Breast epithelium (tissue), 3 donors: Measurements from ENCODE around the gene MYBPH.

Experiments used
- CTCF ChIP-seq, 3 donors: fragments of 450-650 bp; IDR thresholded peaks; one replicate each; pipeline ENCODE4 v1.5.1; 2016 to 2017; ENCODE audit warnings: antibody characterized with exemption in 3 of 3, mild to moderate bottlenecking in 3 of 3, moderate library complexity in 3 of 3
- POLR2A ChIP-seq: fragments of 450-650 bp; IDR thresholded peaks from one replicate; pipeline ENCODE4 v1.6.1; 2016; ENCODE audit warnings: antibody characterized with exemption, mild to moderate bottlenecking, moderate library complexity

DNA sequence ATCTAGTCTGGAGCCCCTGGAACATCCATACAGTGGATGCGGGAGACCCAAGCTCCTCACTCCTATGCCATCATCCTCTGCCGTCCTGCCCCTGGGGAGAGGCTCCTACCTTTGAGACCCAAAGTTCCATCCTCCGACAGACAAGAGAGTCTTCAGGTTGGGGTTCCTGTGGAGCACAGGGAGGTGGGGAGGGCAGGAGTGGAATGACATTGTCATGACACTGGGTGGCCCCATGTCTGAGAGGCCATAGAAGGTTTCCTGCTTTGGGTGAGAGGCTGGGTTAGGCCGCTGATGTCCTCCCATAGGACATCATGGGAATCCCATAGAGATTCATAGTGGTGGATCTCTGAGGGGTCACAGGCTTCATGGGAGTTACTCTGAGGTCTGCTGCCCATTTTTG, 8.8 kb upstream of the MYBPH start:
- TF ChIP-seq CTCF (IDR thresholded peaks at IDR 0.05): no peak
- no peak for TF ChIP-seq POLR2A
